Measurements from ENCODE around the gene SORCS2.

- TF ChIP-seq CTCF (IDR thresholded peaks at IDR 0.05) (no peak), POLR2A (IDR thresholded peaks at IDR 0.05) (no peak)
These were observed 429.1 kb downstream of the SORCS2 start for GRCh38 chr4:7621252-7622035.

Data from esophagus squamous epithelium (tissue), 4 donors.